SKM-1 (cell line): ENCODE data around the gene MAPK10.

Source experiments
- DNase-seq: peaks from one replicate; lab custom pipeline; 2025; ENCODE audit not compliant: unreplicated experiment; lab: John Stamatoyannopoulos, UW

MAPK10 gene

GRCh38 chr4:86359944-86360478 is at the start of gene MAPK10:
MAPK10 (minus strand) TSS chr4:86360053.
- peak; percentile 98 for DNase-seq

GRCh38 chr4:86403575-86403974 is 43.7 kb upstream of the MAPK10 start:
- DNase-seq, result no peak

- DNase-seq, result no peak
These were observed 42.0 kb upstream of the MAPK10 start for GRCh38 chr4:86401826-86402225.

GRCh38 chr4:86400216-86400615 is 40.4 kb upstream of the MAPK10 start:
- no peak for DNase-seq

- DNase-seq, result no peak
These were observed 38.3 kb upstream of the MAPK10 start for GRCh38 chr4:86398187-86398586.

- no peak for DNase-seq
These were observed 33.9 kb upstream of the MAPK10 start for GRCh38 chr4:86393749-86394148.

GRCh38 chr4:86389664-86390063 is 29.8 kb upstream of the MAPK10 start:
- DNase-seq, result no peak

- DNase-seq, result no peak
These were observed 28.4 kb upstream of the MAPK10 start for GRCh38 chr4:86388252-86388651.

GRCh38 chr4:86386817-86387415 is 27.1 kb upstream of the MAPK10 start:
- DNase-seq, result no peak

GRCh38 chr4:86386201-86386600 is 26.3 kb upstream of the MAPK10 start:
- no peak for DNase-seq

GRCh38 chr4:86381431-86381830 is 21.6 kb upstream of the MAPK10 start:
- DNase-seq, result no peak

- no peak for DNase-seq
These were observed 20.4 kb upstream of the MAPK10 start for GRCh38 chr4:86380181-86380724.

- DNase-seq, result no peak
These were observed 17.0 kb upstream of the MAPK10 start for GRCh38 chr4:86376850-86377249.

- no peak for DNase-seq
These were observed 8.6 kb upstream of the MAPK10 start for GRCh38 chr4:86368433-86368832.

GRCh38 chr4:86367577-86367976 is 7.7 kb upstream of the MAPK10 start:
- no peak for DNase-seq

- no peak for DNase-seq
These were observed 7.1 kb upstream of the MAPK10 start for GRCh38 chr4:86366920-86367319.

- no peak for DNase-seq
These were observed 2.7 kb upstream of the MAPK10 start for GRCh38 chr4:86362510-86362909.

GRCh38 chr4:86358257-86358656 is 1.6 kb downstream of the MAPK10 start:
- DNase-seq, result no peak

GRCh38 chr4:86357608-86358007 is 2.2 kb downstream of the MAPK10 start:
- DNase-seq, result no peak

GRCh38 chr4:86356425-86357210 is 3.2 kb downstream of the MAPK10 start:
- no peak for DNase-seq

GRCh38 chr4:86354390-86354789 is 5.5 kb downstream of the MAPK10 start:
- no peak for DNase-seq

- DNase-seq, result no peak
These were observed 13.5 kb downstream of the MAPK10 start for GRCh38 chr4:86346320-86346719.
